Sigmoid colon (tissue), 7 donors: ENCODE measurements around the gene RTBDN. TPM values are rescaled to one million over a fixed set of nuclear protein-coding genes. Genes with fewer than 3 reads are reported as not detected.

Experiments
- DNase-seq: peaks from one replicate; pipeline ENCODE4 v3.0.0-alpha.2; 2019
- H3K27ac ChIP-seq, 4 donors: fragments of 200-600 bp; sonication (generic); one replicate each; pipeline ENCODE4 v1.5.1; 2016 to 2019; ENCODE audit warnings: mild to moderate bottlenecking in 1 of 4
- H3K27me3 ChIP-seq, 3 donors: fragments of 200-600 bp; sonication (generic); one replicate each; pipeline ENCODE4 v1.5.1; 2019; ENCODE audit warnings: mild to moderate bottlenecking in 1 of 3
- H3K36me3 ChIP-seq, 4 donors: fragments of 200-600 bp; sonication (generic); one replicate each; pipeline ENCODE4 v1.5.1; 2016 to 2019
- H3K4me1 ChIP-seq, 4 donors: fragments of 200-600 bp; sonication (generic); one replicate each; pipeline ENCODE4 v1.5.1; 2017 to 2019
- H3K4me3 ChIP-seq, 4 donors: fragments of 200-600 bp; sonication (generic); one replicate each; pipeline ENCODE4 v1.5.1; 2017 to 2019; ENCODE audit warnings: mild to moderate bottlenecking in 2 of 4, moderate library complexity in 1 of 4
- H3K9me3 ChIP-seq, 4 donors: fragments of 200-600 bp in 3 of 4; sonication (generic) in 3 of 4; one replicate each; pipeline versions ENCODE4 v1.5.1 to v1.6.1; 2013 to 2019
- EP300 ChIP-seq, 4 donors: sonication (generic); formaldehyde crosslinking; IDR thresholded peaks; one replicate each; pipeline ENCODE4 v1.6.1; 2017; ENCODE audit warnings: antibody characterized with exemption in 4 of 4
- POLR2A ChIP-seq, 2 donors: fragments of 450-650 bp; IDR thresholded peaks; one replicate each; pipeline ENCODE4 v1.6.1; 2016; ENCODE audit warnings: antibody characterized with exemption in 2 of 2, mild to moderate bottlenecking in 2 of 2, moderate library complexity in 2 of 2
- POLR2AphosphoS5 ChIP-seq, 4 donors: sonication (generic); formaldehyde crosslinking; IDR thresholded peaks; one replicate each; pipeline ENCODE4 v1.6.1; 2017; ENCODE audit warnings: antibody characterized with exemption in 4 of 4
- WGBS, 2 donors: extraction: QIAGEN DNeasy Blood & Tissue Kit; methylation state at CpG; one replicate each; pipeline ENCODE4 v1.1.7; 2013; 5-methylcytosine and 5-hydroxymethylcytosine counted together
- intact Hi-C: fragments of 100-400 bp; cut with DNase I; formaldehyde crosslinking; loops from one replicate; pipeline ENCODE4 v1.15.1; 2023
- polyA plus RNA-seq, 3 donors: library from polyadenylated mRNA; stranded (reverse); fragments of 200-250 nt; gene quantifications; one replicate each; pipeline ENCODE4 v1.2.3, GENCODE V29; 2013
- total RNA-seq, 4 donors: library from RNA; depleted of rRNA; stranded (reverse); fragments of >200 nt; gene quantifications; one replicate each; pipeline ENCODE4 v1.1.0, GENCODE V29; 2016
- TF ChIP-seq, protein P1 (sequence below), 4 experiments: fragments of 450-650 bp in 3 of 4; fragments of 200-600 bp in 1 of 4; IDR thresholded peaks; one replicate each; pipeline ENCODE4 v1.5.1; 2016 to 2019; ENCODE audit warnings: antibody characterized with exemption in 4 of 4, mild to moderate bottlenecking in 3 of 4, moderate library complexity in 2 of 4
- donor health status: healthy with polysubstance abuse.
- donor health status: Bipolar disorder and iron deficiency.
- donor health status: healthy.

RTBDN gene
- total and polyA plus RNA-seq, 7 donors: 0.82 to 1.8 (median 0.83) TPM; not detected in 4

DNA sequence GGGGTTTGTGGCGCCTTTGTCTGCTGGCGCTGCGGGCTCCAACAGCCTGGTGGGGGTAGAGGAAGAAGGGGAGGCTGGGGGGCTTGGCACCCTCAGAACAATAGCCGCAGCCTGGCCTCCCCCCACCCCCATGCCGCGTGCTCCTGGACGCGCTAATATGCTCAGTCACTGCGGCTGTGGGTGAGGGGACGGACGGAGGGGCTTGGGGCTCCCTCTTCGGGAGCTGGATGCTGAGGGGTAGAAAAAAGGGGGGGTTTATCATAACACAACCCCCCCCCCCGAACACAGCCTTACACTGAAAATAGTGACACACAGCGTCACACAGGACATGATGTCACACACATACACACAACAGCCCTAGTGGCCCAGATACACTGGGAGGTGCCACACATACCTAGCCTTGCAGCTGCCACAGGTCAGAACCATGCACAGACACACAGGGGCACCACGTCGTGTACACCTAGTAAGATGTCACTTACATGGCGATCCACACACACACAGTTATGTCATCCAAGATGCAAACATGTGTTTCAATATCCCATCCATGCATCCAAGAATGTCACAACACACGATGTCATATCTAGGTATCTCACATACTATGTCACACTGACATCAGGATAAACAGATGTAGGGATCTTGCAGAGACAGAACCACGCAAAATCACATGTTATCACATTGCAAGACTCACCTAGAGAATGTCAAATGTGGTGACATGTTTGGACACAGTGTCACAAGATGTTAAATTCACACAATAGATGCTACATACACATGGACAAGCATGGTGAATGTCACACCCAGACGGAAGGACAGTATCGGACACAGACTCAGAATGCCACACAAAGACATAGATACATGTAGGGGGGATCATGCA lies 4.7 kb upstream of the RTBDN start:
- H3K4me1 ChIP-seq: peaks cover 0 to 27% (median 21%) of the 10 kb centered on the region in 4 donors
- peaks cover 72 to 100% (median 91%) of the 10 kb centered on the region in 3 donors for H3K27me3 ChIP-seq

DNA sequence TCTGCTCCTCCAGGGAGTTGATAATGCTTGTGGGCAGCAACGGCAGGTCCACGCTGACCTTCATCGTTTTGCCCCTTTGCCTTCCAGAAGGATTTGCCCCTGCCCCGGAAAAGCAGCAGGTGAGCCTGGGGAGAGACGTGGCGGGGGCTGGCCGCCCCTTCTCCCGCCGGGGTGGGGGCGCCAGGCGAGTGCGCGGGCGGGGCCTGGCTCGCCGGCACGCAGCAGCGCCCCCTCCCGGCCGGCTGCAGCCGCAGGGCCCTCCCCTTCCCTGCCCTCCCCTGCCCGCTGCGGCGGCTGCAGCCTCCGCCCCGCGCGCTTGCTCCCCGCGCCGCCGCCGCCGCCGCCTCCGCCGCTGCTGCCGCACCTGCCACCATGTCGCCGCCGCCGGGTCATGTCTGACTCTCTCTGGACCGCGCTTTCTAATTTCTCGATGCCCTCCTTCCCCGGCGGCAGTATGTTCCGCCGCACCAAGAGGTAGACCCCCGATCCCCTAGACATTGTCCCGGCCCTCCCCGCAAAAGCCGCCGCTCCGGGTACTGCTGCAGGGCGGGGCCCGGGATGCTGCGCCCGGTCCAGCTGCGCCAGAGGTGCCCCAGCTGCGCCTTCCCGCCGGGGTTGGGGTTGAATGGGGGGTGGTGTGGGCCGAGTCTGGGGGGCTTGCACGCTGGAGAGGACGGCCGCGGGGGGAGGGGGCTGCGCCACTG lies 4.0 kb upstream of the RTBDN start, which contains the start of gene MAST1:
TSS of gene MAST1 (plus strand) at position 334 of the 704 bp plus-strand sequence. CDS start at position 392, 58 bp downstream.
- no peak for TF ChIP-seq POLR2A (IDR thresholded peaks at IDR 0.05)
- no peak for TF ChIP-seq POLR2AphosphoS5 (IDR thresholded peaks at IDR 0.05)
- TF ChIP-seq, protein P1, sequence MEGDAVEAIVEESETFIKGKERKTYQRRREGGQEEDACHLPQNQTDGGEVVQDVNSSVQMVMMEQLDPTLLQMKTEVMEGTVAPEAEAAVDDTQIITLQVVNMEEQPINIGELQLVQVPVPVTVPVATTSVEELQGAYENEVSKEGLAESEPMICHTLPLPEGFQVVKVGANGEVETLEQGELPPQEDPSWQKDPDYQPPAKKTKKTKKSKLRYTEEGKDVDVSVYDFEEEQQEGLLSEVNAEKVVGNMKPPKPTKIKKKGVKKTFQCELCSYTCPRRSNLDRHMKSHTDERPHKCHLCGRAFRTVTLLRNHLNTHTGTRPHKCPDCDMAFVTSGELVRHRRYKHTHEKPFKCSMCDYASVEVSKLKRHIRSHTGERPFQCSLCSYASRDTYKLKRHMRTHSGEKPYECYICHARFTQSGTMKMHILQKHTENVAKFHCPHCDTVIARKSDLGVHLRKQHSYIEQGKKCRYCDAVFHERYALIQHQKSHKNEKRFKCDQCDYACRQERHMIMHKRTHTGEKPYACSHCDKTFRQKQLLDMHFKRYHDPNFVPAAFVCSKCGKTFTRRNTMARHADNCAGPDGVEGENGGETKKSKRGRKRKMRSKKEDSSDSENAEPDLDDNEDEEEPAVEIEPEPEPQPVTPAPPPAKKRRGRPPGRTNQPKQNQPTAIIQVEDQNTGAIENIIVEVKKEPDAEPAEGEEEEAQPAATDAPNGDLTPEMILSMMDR (IDR thresholded peaks at IDR 0.05): peak in 1 of 4 experiments; percentile 41
- TF ChIP-seq EP300 (IDR thresholded peaks at IDR 0.05): no peak
- WGBS, 2 donors: 1% methylated on average over 69 of the region's 69 CpGs
- Histone ChIP-seq H3K36me3 (no peaks in the 10 kb centered on the region), H3K9me3 (no peaks in the 10 kb centered on the region), H3K4me3 (peak within 1 kb of the TSS in 3 of 4 donors; percentile 24 to 38 (median 32)), H3K27me3 (peaks cover 76 to 100% (median 95%) of the 10 kb centered on the region in 3 donors), H3K4me1 (peaks cover 0 to 35% (median 29%) of the 10 kb centered on the region in 4 donors), H3K27ac (no peak within 1 kb of the TSS)
- intact Hi-C loops: no loop called here
- DNase-seq: no peak

More for the DNA sequence above, 4.7 kb upstream of the RTBDN start:
- Histone ChIP-seq H3K36me3 (no peaks in the 10 kb centered on the region), H3K27ac (no peak overlapping the region), H3K4me3 (peak overlapping the region in 3 of 4 donors; percentile 24 to 38 (median 32)), H3K9me3 (no peaks in the 10 kb centered on the region)
- no peak for DNase-seq
- intact Hi-C loops: no loop called here
- WGBS, 2 donors: 14 to 22% methylated on average over 21 of the region's 21 CpGs
- TF ChIP-seq EP300 (IDR thresholded peaks at IDR 0.05): no peak
- no peak for TF ChIP-seq POLR2A (IDR thresholded peaks at IDR 0.05)
- TF ChIP-seq, protein P1 (IDR thresholded peaks at IDR 0.05): no peak
- TF ChIP-seq POLR2AphosphoS5 (IDR thresholded peaks at IDR 0.05): no peak

DNA sequence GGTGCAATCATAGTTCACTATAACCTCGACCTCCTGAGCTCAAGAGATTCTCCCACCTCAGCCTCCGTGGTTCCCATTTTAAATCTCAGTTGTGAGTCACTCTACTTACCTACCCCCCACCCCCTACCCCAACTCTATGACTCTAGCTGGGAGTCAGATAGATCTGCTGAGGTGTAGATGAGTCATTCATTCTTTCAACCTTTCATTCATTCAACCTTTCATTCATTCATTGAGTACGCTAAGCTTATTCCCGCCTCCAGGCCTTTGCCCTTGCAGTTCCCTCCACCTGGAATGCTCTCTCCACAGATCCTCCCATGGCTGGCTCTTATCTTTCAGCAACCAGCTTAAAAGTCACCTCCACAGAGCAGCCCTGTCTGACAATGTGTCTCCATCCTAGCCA lies 2.8 kb upstream of the RTBDN start:
- Histone ChIP-seq H3K4me1 (peaks cover 0 to 46% (median 34%) of the 10 kb centered on the region in 4 donors), H3K9me3 (no peaks in the 10 kb centered on the region), H3K4me3 (no peak overlapping the region), H3K27me3 (peaks cover 87 to 100% (median 95%) of the 10 kb centered on the region in 3 donors), H3K27ac (no peak overlapping the region), H3K36me3 (no peaks in the 10 kb centered on the region)
- 48 to 79% methylated on average over 4 of the region's 4 CpGs for WGBS, 2 donors
- intact Hi-C loops: no loop called here
- TF ChIP-seq EP300 (IDR thresholded peaks at IDR 0.05): no peak
- TF ChIP-seq, protein P1 (IDR thresholded peaks at IDR 0.05): no peak
- TF ChIP-seq POLR2A (IDR thresholded peaks at IDR 0.05): no peak
- no peak for TF ChIP-seq POLR2AphosphoS5 (IDR thresholded peaks at IDR 0.05)
- DNase-seq: no peak

DNA sequence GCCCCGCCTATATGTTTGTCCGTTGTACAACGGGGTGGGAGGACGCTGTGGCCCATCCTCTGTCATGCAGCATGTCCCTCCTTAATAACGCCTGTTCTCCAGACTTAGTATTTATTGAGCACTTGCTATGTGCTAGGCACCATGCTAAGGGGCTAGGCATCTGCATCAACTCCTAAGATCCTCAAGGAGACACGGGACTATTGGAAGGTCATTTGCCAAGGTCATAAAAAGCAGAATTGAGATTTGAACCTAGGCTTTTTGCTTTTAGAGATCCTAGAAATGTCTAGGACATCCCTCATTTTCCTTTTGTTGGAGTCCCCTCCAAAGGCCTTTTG lies 2.1 kb upstream of the RTBDN start:
- H3K9me3 ChIP-seq: no peaks in the 10 kb centered on the region
- intact Hi-C loops: no loop called here
- H3K27ac ChIP-seq: no peak overlapping the region
- WGBS, 2 donors: 3 to 8% methylated on average over 6 of the region's 6 CpGs
- no peaks in the 10 kb centered on the region for H3K36me3 ChIP-seq
- peaks cover 87 to 100% (median 95%) of the 10 kb centered on the region in 3 donors for H3K27me3 ChIP-seq
- no peak for DNase-seq
- TF ChIP-seq, protein P1 (IDR thresholded peaks at IDR 0.05): no peak
- TF ChIP-seq EP300 (IDR thresholded peaks at IDR 0.05) (no peak), POLR2AphosphoS5 (IDR thresholded peaks at IDR 0.05) (no peak), POLR2A (IDR thresholded peaks at IDR 0.05) (no peak)
- peaks cover 0 to 47% (median 34%) of the 10 kb centered on the region in 4 donors for H3K4me1 ChIP-seq
- no peak overlapping the region for H3K4me3 ChIP-seq
